IMR-90 (cell line): ENCODE results near the gene SLC9A9. TPM values are rescaled to one million over a fixed set of nuclear protein-coding genes. Genes with fewer than 3 reads are reported as not detected.

Source experiments
- ATAC-seq: fragments of 200-7000 bp; cut with Tn5 transposase; 2 replicates; pipeline ENCODE4 v1.9.1; 2020; ENCODE audit warnings: low read depth, mild to moderate bottlenecking, moderate library complexity
- BruUV-seq: library from RNA; stranded (reverse); fragments of 400-500 nt; replicated peaks from 2 replicates; lab custom pipeline; 2021; lab: Mats Ljungman, UMichigan
- CTCF ChIA-PET: fragments of 300-600 bp; formaldehyde crosslinking; extraction: SDS; loops from one replicate; lab custom pipeline; 2021; ENCODE audit warnings: antibody characterized with exemption; lab: Yijun Ruan, JAX
- POLR2A ChIA-PET: fragments of 300-600 bp; sonication (Branson Sonifier 250); formaldehyde crosslinking; loops from one replicate; lab custom pipeline; 2022; ENCODE audit warnings: antibody characterized with exemption; ENCODE audit not compliant: unreplicated experiment; lab: Charles Lee
- DNase-seq: peaks from one replicate; pipeline ENCODE4 v3.0.0; 2013
- H2AFZ ChIP-seq: replicated peaks from 2 replicates; pipeline ENCODE3; 2013; ENCODE audit warnings: low read length, mild to moderate bottlenecking; ENCODE audit not compliant: poor library complexity
- H2AK5ac ChIP-seq: 2 replicates; pipeline ENCODE4 v1.6.1; 2013; ENCODE audit warnings: low read depth, low read length, inconsistent platforms
- H2AK9ac ChIP-seq: replicated peaks from 2 replicates; pipeline ENCODE3; 2013; ENCODE audit warnings: mild to moderate bottlenecking, low read depth, low read length, moderate library complexity; ENCODE audit not compliant: poor library complexity
- H2BK120ac ChIP-seq: 2 replicates; pipeline ENCODE4 v1.6.1; 2013; ENCODE audit warnings: low read depth, low read length, inconsistent platforms
- H2BK15ac ChIP-seq: 3 replicates; pipeline ENCODE4 v1.6.1; 2013; ENCODE audit warnings: low read depth, low read length, inconsistent platforms
- H2BK20ac ChIP-seq: 2 replicates; pipeline ENCODE4 v1.6.1; 2013; ENCODE audit warnings: low read depth, mild to moderate bottlenecking, inconsistent platforms, low read length, moderate library complexity
- H2BK5ac ChIP-seq: 2 replicates; pipeline ENCODE4 v1.6.1; 2013; ENCODE audit warnings: mild to moderate bottlenecking, low read depth, low read length, inconsistent platforms; ENCODE audit not compliant: poor library complexity, severe bottlenecking
- H3K14ac ChIP-seq: replicated peaks from 2 replicates; pipeline ENCODE4 v1.6.1; 2013; ENCODE audit warnings: low read depth, low read length, inconsistent platforms
- H3K18ac ChIP-seq: 2 replicates; pipeline ENCODE4 v1.6.1; 2013; ENCODE audit warnings: low read depth, low read length, control low read depth
- H3K23ac ChIP-seq: 2 replicates; pipeline ENCODE4 v1.6.1; 2013; ENCODE audit warnings: low read depth, low read length, inconsistent platforms
- H3K27ac ChIP-seq: 2 replicates; pipeline ENCODE4 v1.5.1; 2013; ENCODE audit warnings: mild to moderate bottlenecking, control low read depth, low read length; ENCODE audit not compliant: insufficient read depth
- H3K27me3 ChIP-seq: 2 replicates; pipeline ENCODE4 v1.6.1; 2013; ENCODE audit warnings: low read length; ENCODE audit not compliant: control insufficient read depth, insufficient read depth
- H3K36me3 ChIP-seq: 2 replicates; pipeline ENCODE4 v1.6.1; 2013; ENCODE audit warnings: low read length, mixed read lengths; ENCODE audit not compliant: control insufficient read depth, insufficient read depth
- H3K4ac ChIP-seq: 2 replicates; pipeline ENCODE4 v1.6.1; 2013; ENCODE audit warnings: low read depth, low read length, inconsistent platforms
- H3K4me1 ChIP-seq: 2 replicates; pipeline ENCODE4 v1.6.1; 2013; ENCODE audit warnings: low read length, mixed read lengths; ENCODE audit not compliant: control insufficient read depth, insufficient read depth
- H3K4me2 ChIP-seq: 2 replicates; pipeline ENCODE4 v1.6.1; 2013; ENCODE audit warnings: low read depth, mild to moderate bottlenecking, control low read depth, low read length, moderate library complexity
- H3K4me3 ChIP-seq: 2 replicates; pipeline ENCODE4 v1.5.1; 2013; ENCODE audit warnings: low read depth, mild to moderate bottlenecking, control low read depth, low read length, moderate library complexity; ENCODE audit not compliant: insufficient read depth
- H3K56ac ChIP-seq: 2 replicates; pipeline ENCODE4 v1.6.1; 2013; ENCODE audit warnings: low read length, inconsistent platforms; ENCODE audit not compliant: insufficient read depth; ENCODE audit errors: extremely low read depth
- H3K79me1 ChIP-seq, 2 experiments: 2 replicates each; pipeline ENCODE4 v1.6.1; 2013; ENCODE audit warnings: low read length in 2 of 2, inconsistent platforms in 1 of 2, low read depth in 1 of 2
- H3K9ac ChIP-seq: 2 replicates; pipeline ENCODE4 v1.6.1; 2013; ENCODE audit warnings: low read depth, low read length, control low read depth
- H3K9me1 ChIP-seq: 2 replicates; pipeline ENCODE4 v1.6.1; 2013; ENCODE audit warnings: low read length, inconsistent platforms; ENCODE audit not compliant: insufficient read depth
- H3K9me3 ChIP-seq: 2 replicates; pipeline ENCODE4 v1.6.1; 2013; ENCODE audit warnings: low read length; ENCODE audit not compliant: control insufficient read depth, insufficient read depth
- H4K20me1 ChIP-seq: 2 replicates; pipeline ENCODE4 v1.6.1; 2013; ENCODE audit warnings: low read length, inconsistent platforms; ENCODE audit not compliant: insufficient read depth
- H4K5ac ChIP-seq: 2 replicates; pipeline ENCODE4 v1.6.1; 2013; ENCODE audit warnings: mild to moderate bottlenecking, low read depth, low read length, control low read depth
- H4K8ac ChIP-seq, 2 experiments: 2 replicates each; pipeline ENCODE4 v1.6.1; 2013; ENCODE audit warnings: low read depth in 2 of 2, low read length in 2 of 2, control low read depth in 1 of 2, inconsistent platforms in 1 of 2
- H4K91ac ChIP-seq: 2 replicates; pipeline ENCODE4 v1.6.1; 2013; ENCODE audit warnings: low read depth, low read length, inconsistent platforms; ENCODE audit not compliant: insufficient read depth
- BHLHE40 ChIP-seq: fragments of 150-350 bp; IDR thresholded peaks from 2 replicates; pipeline ENCODE4 v1.6.1; 2016; ENCODE audit warnings: mild to moderate bottlenecking, low read depth, low read length
- CEBPB ChIP-seq: IDR thresholded peaks from 2 replicates; pipeline ENCODE4 v1.6.1; 2012; ENCODE audit warnings: low read depth, low read length, improper control_type of control experiment
- CHD1 ChIP-seq: IDR thresholded peaks from 2 replicates; pipeline ENCODE4 v1.6.1; 2012; ENCODE audit warnings: low read depth, low read length, improper control_type of control experiment
- CTCF ChIP-seq: conservative IDR thresholded peaks from 2 replicates; pipeline ENCODE4 v1.5.1; 2012; ENCODE audit warnings: mild to moderate bottlenecking, low read depth, low read length, improper control_type of control experiment
- ELK1 ChIP-seq: fragments of 150-350 bp; IDR thresholded peaks from 2 replicates; pipeline ENCODE4 v1.6.1; 2016; ENCODE audit warnings: low read depth, mild to moderate bottlenecking, low read length, moderate library complexity, borderline replicate concordance
- FOS ChIP-seq: fragments of 150-350 bp; IDR thresholded peaks from 2 replicates; pipeline ENCODE4 v1.6.1; 2016; ENCODE audit warnings: low read depth, low read length
- MAFK ChIP-seq: IDR thresholded peaks from 2 replicates; pipeline ENCODE4 v1.6.1; 2012; ENCODE audit warnings: low read depth, low read length, improper control_type of control experiment
- MAZ ChIP-seq: IDR thresholded peaks from 2 replicates; pipeline ENCODE4 v1.6.1; 2012; ENCODE audit warnings: low read depth, mild to moderate bottlenecking, low read length, improper control_type of control experiment, moderate library complexity, borderline replicate concordance
- MXI1 ChIP-seq: IDR thresholded peaks from 2 replicates; pipeline ENCODE4 v1.6.1; 2012; ENCODE audit warnings: low read depth, mild to moderate bottlenecking, low read length, moderate library complexity, borderline replicate concordance
- NFE2L2 ChIP-seq: fragments of 150-350 bp; IDR thresholded peaks from 2 replicates; pipeline ENCODE4 v1.6.1; 2016; ENCODE audit warnings: low read depth, mild to moderate bottlenecking, low read length
- POLR2A ChIP-seq: IDR thresholded peaks from 2 replicates; pipeline ENCODE4 v1.6.1; 2012; ENCODE audit warnings: mild to moderate bottlenecking, low read depth, low read length
- RAD21 ChIP-seq: IDR thresholded peaks from 2 replicates; pipeline ENCODE4 v1.6.1; 2012; ENCODE audit warnings: low read length, improper control_type of control experiment
- RCOR1 ChIP-seq: IDR thresholded peaks from 2 replicates; pipeline ENCODE4 v1.6.1; 2012; ENCODE audit warnings: mild to moderate bottlenecking, low read length, improper control_type of control experiment; ENCODE audit not compliant: insufficient replicate concordance
- RFX5 ChIP-seq: IDR thresholded peaks from 2 replicates; pipeline ENCODE4 v1.8.0; 2012; ENCODE audit warnings: low read depth, mild to moderate bottlenecking, low read length, moderate library complexity
- SMC3 ChIP-seq: fragments of 150-350 bp; IDR thresholded peaks from 2 replicates; pipeline ENCODE4 v1.6.1; 2016; ENCODE audit warnings: low read depth, mild to moderate bottlenecking, antibody characterized with exemption, low read length, moderate library complexity
- USF2 ChIP-seq: fragments of 150-350 bp; IDR thresholded peaks from 2 replicates; pipeline ENCODE4 v1.6.1; 2017; ENCODE audit warnings: mild to moderate bottlenecking, antibody characterized with exemption, low read length, low read depth
- WGBS, 2 experiments: methylation state at CpG; one replicate each; pipeline versions ENCODE4 v1.1.5 to v1.1.7; 2013; ENCODE audit warnings: missing lambda C conversion rate in 2 of 2; ENCODE audit not compliant: insufficient read length in 1 of 2; ENCODE audit errors: extremely low coverage in 2 of 2; 5-methylcytosine and 5-hydroxymethylcytosine counted together
- dilution Hi-C: fragments of 300-500 bp; cut with HindIII; formaldehyde crosslinking; loops from one replicate; pipeline ENCODE4 v1.14.3; 2018; ENCODE audit warnings: low sequenced_read_pairs; ENCODE audit not compliant: unreplicated experiment
- in situ Hi-C: fragments of 300-500 bp; cut with MboI; formaldehyde crosslinking; loops from 3 replicates; pipeline ENCODE4 v1.14.3; 2019; ENCODE audit warnings: low sequenced_read_pairs, inconsistent platforms, mixed read lengths
- intact Hi-C: fragments of 100-400 bp; cut with micrococcal nuclease; formaldehyde crosslinking; loops from 2 replicates; pipeline ENCODE4 v1.10.0; 2022
- polyA plus RNA-seq, 3 experiments: library from polyadenylated mRNA; depleted of rRNA; stranded (reverse); fragments of >200 nt; gene quantifications; 2 replicates each; pipeline ENCODE4 v1.2.3, GENCODE V29; 2012; ENCODE audit warnings: low replicate concordance in 1 of 3
- total RNA-seq: library from RNA; depleted of rRNA; stranded (reverse); fragments of >200 nt; gene quantifications from 2 replicates; pipeline ENCODE4 v1.2.3, GENCODE V29; 2012

SLC9A9 gene
- total and polyA plus RNA-seq, 2 of the 4 experiments (the other 2 are of a cell fraction) = 1.4 to 2.3 TPM

DNA sequence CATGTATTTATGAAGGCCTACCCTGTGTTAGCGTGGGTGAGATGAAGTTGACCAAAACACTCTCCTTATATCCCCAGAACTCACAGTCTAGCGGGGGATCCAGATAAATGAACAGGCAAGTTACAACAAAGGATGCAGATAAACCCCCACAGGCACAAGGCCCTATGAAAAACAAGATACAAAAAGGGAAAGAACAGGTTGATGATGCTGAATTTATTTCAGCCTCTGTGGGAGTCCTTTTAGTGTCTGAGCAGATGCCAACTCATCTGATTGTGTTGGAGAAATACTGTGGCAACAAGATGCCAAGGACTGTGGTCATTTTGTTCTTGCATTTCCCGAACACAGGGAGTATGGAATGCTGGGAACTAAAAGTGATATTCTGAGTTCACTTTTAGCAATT is 428.7 kb downstream of the SLC9A9 start:
- Histone ChIP-seq H2BK120ac (no peak overlapping the region), H3K79me1 (no peaks in the 10 kb centered on the region), H2BK5ac (no peak overlapping the region), H3K4me3 (no peak overlapping the region), H2AK9ac (no peak overlapping the region), H3K4me1 (no peaks in the 10 kb centered on the region), H3K27me3 (no peaks in the 10 kb centered on the region), H3K9me3 (no peaks in the 10 kb centered on the region), H3K23ac (no peak overlapping the region), H3K36me3 (no peaks in the 10 kb centered on the region), H2BK20ac (no peak overlapping the region), H4K91ac (no peak overlapping the region), H4K20me1 (no peaks in the 10 kb centered on the region), H2AFZ (no peak overlapping the region), H3K4ac (no peak overlapping the region), H4K5ac (no peak overlapping the region), H3K18ac (no peak overlapping the region), H3K14ac (no peak overlapping the region), H3K9ac (no peak overlapping the region), H2BK15ac (no peak overlapping the region), H2AK5ac (no peak overlapping the region), H3K56ac (no peak overlapping the region), H3K27ac (no peak overlapping the region), H3K4me2 (no peak overlapping the region), H4K8ac (no peak overlapping the region), H3K9me1 (no peaks in the 10 kb centered on the region)
- intact Hi-C loops (no loop called here), dilution Hi-C loops (no loop called here), in situ Hi-C loops (no loop called here)
- POLR2A ChIA-PET = no interaction called here
- DNase-seq (no peak), ATAC-seq (no peak)
- TF ChIP-seq CHD1 (no peak), USF2 (no peak), ELK1 (no peak), CTCF (no peak), NFE2L2 (no peak), MXI1 (no peak), POLR2A (no peak), RFX5 (no peak), SMC3 (no peak), RCOR1 (no peak), BHLHE40 (no peak), RAD21 (no peak), MAZ (no peak), CEBPB (no peak), MAFK (no peak), FOS (no peak)
- CTCF ChIA-PET = no interaction called here
- WGBS, 2 experiments = 100% methylated on average over 1 of the region's 3 CpGs; no CpG with 5 or more reads in 1 of the 2 experiments
- no TSS peak for BruUV-seq
